Endothelial cell of umbilical vein (primary cell): ENCODE data around the gene SLC25A28. TPM values are rescaled to one million over a fixed set of nuclear protein-coding genes. Genes with fewer than 3 reads are reported as not detected.

Experiments used
- BruUV-seq: library from RNA; stranded (reverse); fragments of 400-500 nt; replicated peaks from 2 replicates; lab custom pipeline; 2021; lab: Mats Ljungman, UMichigan
- CTCF ChIA-PET: fragments of 300-600, 350-600 bp; sonication (Branson Sonifier 250); formaldehyde crosslinking; loops from one replicate; lab custom pipeline; 2021; ENCODE audit warnings: antibody characterized with exemption, inconsistent platforms; lab: Charles Lee
- POLR2A ChIA-PET: fragments of 300-600, 350-600 bp; sonication (Branson Sonifier 250); formaldehyde crosslinking; loops from one replicate; lab custom pipeline; 2021; ENCODE audit warnings: antibody characterized with exemption, inconsistent platforms; lab: Charles Lee
- DNase-seq: peaks from one replicate; pipeline ENCODE4 v3.0.0-alpha.2; 2011; ENCODE audit warnings: low read depth, low spot score
- FAIRE-seq: peaks from 2 replicates; lab custom pipeline; 2011; peaks lifted over from hg19 to GRCh38; lab: Jason Lieb, UNC
- H2AFZ ChIP-seq: 2 replicates; pipeline ENCODE4 v1.6.0; 2012; ENCODE audit warnings: low read depth, low read length, control low read depth, inconsistent platforms
- H3K27ac ChIP-seq: 2 replicates; pipeline ENCODE4 v1.5.1; 2011; ENCODE audit warnings: low read depth, mild to moderate bottlenecking, control low read depth, low read length, moderate library complexity; ENCODE audit not compliant: insufficient read depth
- H3K27me3 ChIP-seq, 2 experiments: 2 replicates each; pipeline versions ENCODE4 v1.6.0 to v1.6.1; 2011; ENCODE audit warnings: low read length in 2 of 2, mixed read lengths in 1 of 2; ENCODE audit not compliant: control insufficient read depth in 2 of 2, insufficient read depth in 2 of 2
- H3K36me3 ChIP-seq, 2 experiments: 2 replicates in 1 of 2; 3 replicates in 1 of 2; pipeline ENCODE4 v1.5.1; 2011; ENCODE audit warnings: low read length in 2 of 2, mild to moderate bottlenecking in 1 of 2, moderate library complexity in 1 of 2; ENCODE audit not compliant: control insufficient read depth in 2 of 2, insufficient read depth in 2 of 2; ENCODE audit errors: extremely low read depth in 1 of 2
- H3K4me1 ChIP-seq: 3 replicates; pipeline ENCODE4 v1.5.1; 2011; ENCODE audit warnings: mild to moderate bottlenecking, low read length; ENCODE audit not compliant: control insufficient read depth, insufficient read depth; ENCODE audit errors: extremely low read depth
- H3K4me2 ChIP-seq: 2 replicates; pipeline ENCODE4 v1.6.1; 2011; ENCODE audit warnings: low read length, control low read depth, mixed read lengths; ENCODE audit not compliant: insufficient read depth
- H3K4me3 ChIP-seq, 3 experiments: fragments of 200-600 bp in 1 of 3; sonication (generic), shearing (Covaris generic) in 1 of 3; replicated peaks in 1 of 3; 2 replicates each; pipeline ENCODE4 v1.5.1; 2011 to 2016; ENCODE audit warnings: control low read depth in 3 of 3, low read length in 3 of 3, mild to moderate bottlenecking in 2 of 3, inconsistent platforms in 1 of 3, low read depth in 1 of 3, moderate library complexity in 1 of 3; ENCODE audit not compliant: insufficient read depth in 1 of 3
- H3K79me2 ChIP-seq: 2 replicates; pipeline ENCODE4 v1.6.0; 2012; ENCODE audit warnings: low read length, inconsistent platforms; ENCODE audit not compliant: control insufficient read depth, insufficient read depth
- H3K9ac ChIP-seq: replicated peaks from 2 replicates; pipeline ENCODE3; 2011; ENCODE audit warnings: low read length, control low read depth; ENCODE audit not compliant: insufficient read depth; ENCODE audit errors: extremely low read depth
- H3K9me1 ChIP-seq: replicated peaks from 3 replicates; pipeline ENCODE4 v1.6.0; 2011; ENCODE audit warnings: mild to moderate bottlenecking, low read length; ENCODE audit not compliant: control insufficient read depth, insufficient read depth; ENCODE audit errors: extremely low read depth
- H3K9me3 ChIP-seq: replicated peaks from 2 replicates; pipeline ENCODE4 v1.5.1; 2012; ENCODE audit warnings: low read length, inconsistent platforms; ENCODE audit not compliant: control insufficient read depth, insufficient read depth
- H4K20me1 ChIP-seq: replicated peaks from 2 replicates; pipeline ENCODE3; 2011; ENCODE audit warnings: mild to moderate bottlenecking, low read length; ENCODE audit not compliant: control insufficient read depth, insufficient read depth; ENCODE audit errors: extremely low read depth
- EZH2 ChIP-seq: IDR thresholded peaks from 2 replicates; pipeline ENCODE4 v1.6.1; 2012; ENCODE audit warnings: borderline replicate concordance, low read depth, mild to moderate bottlenecking, moderate library complexity, low read length, inconsistent platforms; ENCODE audit not compliant: severe bottlenecking
- FOS ChIP-seq: IDR thresholded peaks from 2 replicates; pipeline ENCODE4 v1.6.1; 2011; ENCODE audit warnings: mild to moderate bottlenecking, low read length, moderate library complexity, borderline replicate concordance; ENCODE audit not compliant: insufficient read depth
- GATA2 ChIP-seq: IDR thresholded peaks from 2 replicates; pipeline ENCODE4 v1.7.0; 2011; ENCODE audit warnings: low read depth, mild to moderate bottlenecking, moderate library complexity, mixed read lengths, low read length; ENCODE audit not compliant: insufficient read length, insufficient read depth
- JUN ChIP-seq: IDR thresholded peaks from 2 replicates; pipeline ENCODE4 v1.6.1; 2011; ENCODE audit warnings: borderline replicate concordance, low read depth; ENCODE audit not compliant: insufficient read length, insufficient read depth
- POLR2A ChIP-seq: IDR thresholded peaks from 2 replicates; pipeline ENCODE4 v1.6.1; 2012; ENCODE audit warnings: low read depth, mild to moderate bottlenecking, control low read depth, low read length
- POLR2AphosphoS5 ChIP-seq: IDR thresholded peaks from 2 replicates; pipeline ENCODE4 v1.6.1; 2012; ENCODE audit warnings: low read depth, mild to moderate bottlenecking, control low read depth, low read length, moderate library complexity; ENCODE audit not compliant: insufficient read depth
- dilution Hi-C: fragments of 300-500 bp; cut with MboI; formaldehyde crosslinking; loops from one replicate; pipeline ENCODE4 v1.15.0; 2019; ENCODE audit warnings: low sequenced_read_pairs; ENCODE audit not compliant: extremely low pct_ligation_motif_present
- intact Hi-C: fragments of 100-400 bp; cut with micrococcal nuclease; formaldehyde crosslinking; loops from one replicate; pipeline ENCODE4 v1.10.0; 2022
- polyA plus RNA-seq, 4 experiments: library from polyadenylated mRNA; depleted of rRNA in 3 of 4; stranded (reverse) in 3 of 4; unstranded in 1 of 4; fragments of >200 nt; gene quantifications; 2 replicates each; pipeline versions ENCODE4 v1.2.1 to v1.2.3, GENCODE V29; 2011 to 2012; ENCODE audit warnings: missing spikeins in 1 of 4
- total RNA-seq: library from RNA; stranded (reverse); gene quantifications from 2 replicates; pipeline ENCODE4 v1.2.3, GENCODE V29; 2021
- TF ChIP-seq, protein P1 (sequence below): IDR thresholded peaks from 2 replicates; pipeline ENCODE4 v1.6.1; 2011; ENCODE audit not compliant: insufficient read depth, insufficient read length
- TF ChIP-seq, protein P2 (sequence below), 2 donors: IDR thresholded peaks; 1 replicate in 1 of 2; 2 replicates in 1 of 2; pipeline ENCODE4 v1.5.1; 2011; ENCODE audit warnings: low read length in 2 of 2, mild to moderate bottlenecking in 2 of 2, moderate library complexity in 2 of 2, control low read depth in 1 of 2, inconsistent platforms in 1 of 2, low read depth in 1 of 2; ENCODE audit not compliant: insufficient read depth in 1 of 2; ENCODE audit errors: extremely low read depth in 1 of 2

The SLC25A28 gene
- total and polyA plus RNA-seq, 2 donors (not counting 3 experiments of a cell fraction or from before 2014, with no cell fraction given), result 33.7 to 38.8 TPM

DNA sequence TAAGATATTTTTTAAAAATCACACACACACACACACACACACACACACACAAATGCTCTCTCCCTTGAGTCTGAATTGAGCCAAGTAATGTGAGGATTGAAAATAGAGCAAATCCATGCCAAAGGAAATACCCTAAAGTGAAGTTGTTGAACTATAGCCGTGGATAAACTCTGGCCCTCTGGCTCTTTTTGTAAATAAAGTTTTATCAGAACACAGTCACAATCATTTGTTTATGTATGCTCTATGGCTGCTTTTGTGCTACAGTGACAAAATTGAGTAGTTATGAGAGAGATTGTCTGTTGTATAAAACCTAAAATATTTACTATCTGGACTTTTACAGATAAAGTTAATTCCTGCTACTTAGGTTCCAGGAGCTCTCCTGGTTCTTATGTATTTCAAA is 48.4 kb downstream of the SLC25A28 start:
- no peak overlapping the region for H3K27ac ChIP-seq
- H3K4me2 ChIP-seq, result no peak overlapping the region
- intact Hi-C loops, result no loop called here
- no peaks in the 10 kb centered on the region for H3K9me3 ChIP-seq
- peaks cover 0 to 8% of the 10 kb centered on the region in 2 experiments for H3K27me3 ChIP-seq
- TF ChIP-seq, protein P1, sequence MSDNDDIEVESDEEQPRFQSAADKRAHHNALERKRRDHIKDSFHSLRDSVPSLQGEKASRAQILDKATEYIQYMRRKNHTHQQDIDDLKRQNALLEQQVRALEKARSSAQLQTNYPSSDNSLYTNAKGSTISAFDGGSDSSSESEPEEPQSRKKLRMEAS, result no peak
- TF ChIP-seq GATA2 (no peak), JUN (no peak), POLR2AphosphoS5 (no peak), POLR2A (no peak), FOS (no peak), EZH2 (no peak)
- TF ChIP-seq, protein P2, sequence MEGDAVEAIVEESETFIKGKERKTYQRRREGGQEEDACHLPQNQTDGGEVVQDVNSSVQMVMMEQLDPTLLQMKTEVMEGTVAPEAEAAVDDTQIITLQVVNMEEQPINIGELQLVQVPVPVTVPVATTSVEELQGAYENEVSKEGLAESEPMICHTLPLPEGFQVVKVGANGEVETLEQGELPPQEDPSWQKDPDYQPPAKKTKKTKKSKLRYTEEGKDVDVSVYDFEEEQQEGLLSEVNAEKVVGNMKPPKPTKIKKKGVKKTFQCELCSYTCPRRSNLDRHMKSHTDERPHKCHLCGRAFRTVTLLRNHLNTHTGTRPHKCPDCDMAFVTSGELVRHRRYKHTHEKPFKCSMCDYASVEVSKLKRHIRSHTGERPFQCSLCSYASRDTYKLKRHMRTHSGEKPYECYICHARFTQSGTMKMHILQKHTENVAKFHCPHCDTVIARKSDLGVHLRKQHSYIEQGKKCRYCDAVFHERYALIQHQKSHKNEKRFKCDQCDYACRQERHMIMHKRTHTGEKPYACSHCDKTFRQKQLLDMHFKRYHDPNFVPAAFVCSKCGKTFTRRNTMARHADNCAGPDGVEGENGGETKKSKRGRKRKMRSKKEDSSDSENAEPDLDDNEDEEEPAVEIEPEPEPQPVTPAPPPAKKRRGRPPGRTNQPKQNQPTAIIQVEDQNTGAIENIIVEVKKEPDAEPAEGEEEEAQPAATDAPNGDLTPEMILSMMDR (IDR thresholded peaks at IDR 0.05; ENCODE audit: extremely low read depth in 1 of 2, insufficient read depth in 1 of 2, low read depth in 1 of 2, low read length in 2 of 2), result no peak
- no peaks in the 10 kb centered on the region for H3K9me1 ChIP-seq
- CTCF ChIA-PET, result interaction anchor here (1.0 to 2.5 kb wide), 2 partner anchors 12 to 27 kb away, joined by 3 to 10 read pairs; no protein-coding TSS in a partner anchor
- no TSS peak for BruUV-seq
- POLR2A ChIA-PET, result no interaction called here
- no peaks in the 10 kb centered on the region for H4K20me1 ChIP-seq
- H3K4me3 ChIP-seq, result no peak overlapping the region
- no peak overlapping the region for H3K9ac ChIP-seq
- no peak for DNase-seq
- no peaks in the 10 kb centered on the region for H3K79me2 ChIP-seq
- no peaks in the 10 kb centered on the region for H3K4me1 ChIP-seq
- no peak overlapping the region for H2AFZ ChIP-seq
- H3K36me3 ChIP-seq, result no peaks in the 10 kb centered on the region
- dilution Hi-C loops, result no loop called here
- FAIRE-seq, result no peak
